Activated gamma-delta T cell treated with anti-CD3 and anti-CD28 coated beads, Interleukin-2, amount 50 U/mL, for 16 hours (primary cell): ENCODE results near the gene COL4A6.

Experiments used
- DNase-seq: peaks from one replicate; pipeline ENCODE4 v3.0.0-alpha.2; 2020; ENCODE audit warnings: low read depth

COL4A6 gene

DNA sequence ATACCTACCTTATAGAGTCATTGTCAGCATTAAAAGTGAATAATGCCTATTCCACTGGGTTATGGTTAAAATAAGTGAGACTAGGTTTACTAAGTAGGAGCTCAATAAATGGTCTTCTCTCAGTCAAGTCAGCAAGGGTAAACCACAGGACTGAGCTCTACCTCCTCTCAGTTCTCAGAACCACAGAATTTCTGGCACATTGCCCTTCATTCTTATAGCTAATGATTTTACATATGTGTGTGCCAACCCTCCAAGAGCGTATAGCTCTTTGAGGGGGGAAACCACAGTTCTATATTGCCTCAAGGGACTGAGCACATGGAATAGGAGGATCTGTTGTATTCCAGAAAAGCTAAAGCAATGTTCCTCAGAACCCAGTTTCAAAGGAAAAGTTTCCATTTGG lies 221.8 kb downstream of the COL4A6 start:
- no peak for DNase-seq

DNA sequence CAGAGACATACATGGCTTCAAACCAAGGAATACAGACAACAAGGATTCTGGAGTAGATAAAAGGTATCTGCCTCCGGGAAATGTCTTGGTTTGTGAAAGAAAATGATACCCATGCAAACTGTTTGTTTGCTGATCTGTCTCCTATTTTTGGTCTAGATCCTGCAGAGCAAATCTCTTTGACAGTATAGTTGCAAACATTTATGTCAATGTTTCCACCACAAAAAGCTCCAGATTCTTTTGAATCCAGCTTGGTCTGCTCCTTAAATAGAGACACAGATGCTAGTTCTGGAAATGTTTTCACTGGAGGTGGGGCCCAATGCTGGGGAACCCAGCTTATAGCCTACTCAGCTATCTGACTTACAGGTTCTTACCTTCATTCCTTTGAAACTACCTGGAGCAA lies 226.9 kb downstream of the COL4A6 start:
- no peak for DNase-seq

DNA sequence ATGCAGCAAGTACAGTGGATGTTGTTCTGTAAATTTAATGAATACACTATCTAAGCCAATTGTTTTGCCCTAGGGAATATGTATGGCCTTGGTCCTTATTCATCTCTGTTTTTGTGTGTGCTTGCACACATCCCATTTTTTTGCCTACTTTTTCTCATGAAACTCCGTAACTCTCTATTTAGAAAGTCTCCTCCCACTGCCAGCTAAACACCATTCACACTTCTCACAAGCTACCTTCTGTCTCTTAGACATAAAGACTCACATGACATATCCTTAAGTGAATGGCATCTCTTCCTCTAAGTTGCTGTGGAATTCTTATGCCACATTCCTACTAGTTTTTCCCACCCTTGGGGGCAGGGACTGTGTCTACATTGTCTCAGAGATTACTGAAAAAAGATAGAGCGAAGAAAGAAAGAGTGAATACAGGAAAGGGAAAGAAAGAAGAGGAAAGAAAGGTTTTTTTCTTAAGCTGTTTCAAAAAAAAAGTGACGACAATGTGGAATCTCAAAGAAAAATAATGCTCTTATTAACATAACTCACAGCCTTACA lies 229.1 kb downstream of the COL4A6 start:
- no peak for DNase-seq

DNA sequence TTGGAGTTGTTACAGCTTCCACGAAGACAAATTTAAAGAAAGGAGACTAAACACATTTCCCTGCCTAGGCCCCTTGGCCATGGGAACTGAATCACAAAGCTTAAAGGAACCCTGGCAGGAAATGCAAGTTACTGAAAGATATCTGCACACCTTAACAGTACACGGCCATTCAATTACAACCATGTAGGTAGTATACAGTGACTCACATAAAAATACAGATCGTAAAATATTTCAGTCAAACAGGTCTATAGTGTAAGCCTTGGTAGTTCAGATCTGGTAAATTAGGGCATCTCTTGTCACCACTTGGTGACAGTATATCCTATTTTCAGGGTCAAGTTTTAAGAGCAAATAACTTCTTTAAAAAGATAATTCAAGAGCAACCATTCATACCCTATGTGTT lies 234.7 kb downstream of the COL4A6 start:
- DNase-seq: no peak

DNA sequence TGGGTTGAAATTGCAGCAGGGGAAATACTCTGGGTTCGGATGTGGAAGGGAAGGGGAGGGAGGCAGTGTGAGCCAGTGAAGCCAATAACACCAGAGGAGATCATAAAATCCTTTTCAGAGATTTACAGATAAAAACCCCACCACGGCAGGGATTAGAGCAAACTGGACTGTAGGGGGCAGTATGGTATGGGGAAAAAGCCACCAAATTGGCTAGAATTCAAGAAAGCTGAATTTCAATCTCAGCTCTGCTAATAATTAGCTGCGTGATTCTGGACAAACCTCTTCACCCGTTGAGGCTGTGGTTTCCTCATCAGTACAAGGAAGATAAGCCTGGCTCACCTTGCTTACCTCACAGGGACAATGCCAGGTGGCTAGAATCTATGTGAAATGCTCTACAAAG lies 238.5 kb downstream of the COL4A6 start:
- no peak for DNase-seq

DNA sequence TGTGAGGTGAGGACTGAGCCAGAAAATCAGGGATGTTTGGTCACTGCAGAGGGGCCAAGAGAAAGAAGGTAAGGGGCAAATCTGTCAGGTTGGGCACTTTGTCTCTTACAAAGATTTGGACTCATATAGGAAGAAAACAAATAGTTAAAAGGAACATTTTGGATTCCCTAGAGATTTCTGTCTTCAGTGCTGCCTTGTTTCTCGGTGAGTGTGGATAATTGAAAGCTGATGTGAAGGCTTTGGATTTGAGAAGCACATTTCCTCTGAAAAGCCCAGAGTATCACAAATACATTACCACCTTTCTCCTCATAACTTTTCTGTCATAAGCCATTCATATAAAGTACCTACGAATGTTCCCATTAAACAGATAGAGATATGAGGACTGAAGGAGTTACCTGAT lies 239.2 kb downstream of the COL4A6 start:
- no peak for DNase-seq

DNA sequence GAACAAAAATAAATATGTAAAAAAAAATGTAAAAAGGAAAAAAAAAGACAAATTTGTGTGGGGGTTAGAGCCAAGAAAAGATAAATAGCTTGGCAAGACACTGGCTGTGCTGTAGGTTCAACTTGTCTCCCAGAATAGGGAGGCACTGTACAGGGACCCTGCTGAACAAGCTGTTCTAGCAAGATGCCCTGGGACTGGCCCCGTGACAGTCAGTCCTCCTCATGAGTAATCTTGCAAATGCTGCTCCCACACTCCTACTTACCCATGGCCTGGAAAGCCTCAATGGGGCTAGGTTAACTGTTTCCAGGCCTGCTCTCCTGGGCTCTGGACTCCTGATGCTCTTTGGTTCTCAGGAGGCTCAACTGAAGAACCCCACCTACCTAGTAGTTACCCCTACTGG lies 239.8 kb downstream of the COL4A6 start:
- no peak for DNase-seq

DNA sequence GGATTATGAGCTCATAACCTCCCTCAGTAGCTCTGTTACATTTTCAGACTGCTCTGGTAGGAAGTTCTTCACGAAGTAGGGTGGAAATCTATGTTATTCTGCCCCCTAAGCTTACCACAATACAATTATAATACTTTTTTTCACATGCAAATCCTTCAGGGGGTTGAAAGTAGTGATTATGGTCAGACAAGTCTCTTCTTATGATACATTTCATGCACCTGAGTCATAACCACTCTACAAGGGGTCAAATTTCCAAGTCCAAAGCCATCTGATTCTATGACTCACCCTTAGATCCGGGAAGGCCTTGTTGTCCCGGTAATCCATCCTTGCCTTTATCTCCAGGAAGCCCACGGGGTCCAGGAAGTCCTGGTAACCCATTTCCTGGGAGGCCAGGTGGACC lies 251.4 kb downstream of the COL4A6 start:
- no peak for DNase-seq

DNA sequence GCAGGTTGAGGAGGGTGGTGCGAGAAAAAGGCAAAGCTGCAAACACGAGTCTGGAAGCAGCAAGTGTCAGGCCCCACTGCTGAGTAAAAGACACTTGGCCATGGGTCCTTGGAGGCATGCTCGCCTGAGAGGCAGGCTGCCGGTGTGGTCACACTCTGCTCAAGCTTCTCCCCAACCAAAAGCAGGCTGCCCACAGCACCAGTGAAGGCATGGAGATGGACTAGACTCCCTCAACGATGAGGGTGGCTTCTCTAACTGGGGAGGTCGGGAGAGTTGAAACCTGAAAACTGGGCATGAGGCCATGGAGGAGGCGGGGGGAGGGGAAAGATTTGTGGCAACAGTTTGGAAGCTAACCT lies 260.1 kb downstream of the COL4A6 start:
- no peak for DNase-seq

DNA sequence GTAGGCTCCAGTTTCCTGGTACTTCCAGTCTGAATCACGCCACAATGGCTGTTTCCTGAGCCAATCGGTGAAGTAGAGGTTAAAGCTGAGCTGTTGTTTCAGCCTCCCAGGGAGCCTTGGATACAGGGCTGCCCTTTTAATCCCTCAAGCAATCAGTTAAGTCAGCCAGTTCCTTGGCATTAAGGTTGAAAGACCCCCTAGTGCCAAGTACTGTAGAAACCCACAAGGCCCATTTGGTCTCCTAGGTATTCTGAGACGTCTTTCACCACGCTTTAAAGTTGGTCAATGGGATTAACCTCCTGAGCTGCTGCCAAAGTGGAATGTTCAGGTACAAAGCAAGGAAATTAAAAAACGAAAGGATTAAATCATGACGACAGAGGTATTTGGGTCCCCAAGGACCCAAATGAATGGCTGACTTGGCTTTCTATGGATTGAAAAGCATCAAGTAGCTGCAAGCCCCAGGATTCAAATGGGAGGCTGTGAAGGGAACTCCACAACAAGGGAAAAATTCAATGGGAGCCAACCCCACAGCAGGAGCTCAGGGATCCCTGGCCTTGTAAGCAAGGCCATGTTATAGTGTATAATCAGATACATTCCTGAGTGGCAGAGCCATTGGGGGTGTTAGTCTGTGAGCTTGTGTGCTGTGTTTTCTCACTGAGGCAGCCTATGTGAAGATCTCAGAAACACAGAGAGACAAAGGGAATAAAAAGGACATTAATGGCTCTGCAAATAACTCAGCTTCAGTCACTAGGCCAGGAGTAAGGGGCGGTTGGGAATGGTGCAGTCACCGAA lies 260.7 kb downstream of the COL4A6 start:
- no peak for DNase-seq

DNA sequence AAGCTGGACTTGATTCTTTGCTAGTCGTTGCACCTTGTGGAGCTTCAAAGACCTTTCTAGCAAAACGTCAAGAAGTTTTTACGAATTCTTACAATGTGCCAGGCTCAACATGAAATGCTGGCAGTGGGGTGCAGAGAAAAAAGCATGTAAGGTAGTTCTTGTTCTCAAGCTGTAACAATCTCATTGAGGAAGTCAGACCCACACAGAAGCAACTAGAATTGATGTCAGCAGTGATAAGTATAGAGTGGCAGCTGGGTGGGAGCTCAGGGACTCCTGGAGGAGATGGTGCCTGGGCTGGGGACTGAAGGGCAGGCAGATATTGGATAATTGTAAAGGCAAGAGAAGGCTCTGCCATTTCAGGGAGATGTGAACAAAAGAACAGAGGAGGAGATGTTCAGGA lies 264.3 kb downstream of the COL4A6 start:
- DNase-seq: no peak

DNA sequence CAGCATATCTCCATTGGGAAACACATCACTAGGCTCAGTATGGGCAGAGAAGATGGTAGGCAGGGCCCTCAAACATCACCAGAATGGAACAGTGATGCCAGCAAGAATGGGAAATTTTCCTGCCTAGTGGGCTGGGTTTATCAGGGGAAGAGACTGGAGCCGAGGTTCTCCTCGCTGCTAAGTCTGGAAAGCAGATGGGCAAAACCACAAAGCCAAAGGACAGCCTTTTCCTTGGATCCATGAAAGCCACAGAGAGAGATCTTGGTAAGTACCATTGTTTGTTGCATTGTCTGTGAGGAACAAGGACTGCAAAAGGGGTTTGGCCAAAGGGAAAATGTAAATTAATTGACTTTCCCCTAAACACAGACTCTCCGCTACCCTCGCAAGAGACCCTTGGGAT lies 266.6 kb downstream of the COL4A6 start:
- no peak for DNase-seq

DNA sequence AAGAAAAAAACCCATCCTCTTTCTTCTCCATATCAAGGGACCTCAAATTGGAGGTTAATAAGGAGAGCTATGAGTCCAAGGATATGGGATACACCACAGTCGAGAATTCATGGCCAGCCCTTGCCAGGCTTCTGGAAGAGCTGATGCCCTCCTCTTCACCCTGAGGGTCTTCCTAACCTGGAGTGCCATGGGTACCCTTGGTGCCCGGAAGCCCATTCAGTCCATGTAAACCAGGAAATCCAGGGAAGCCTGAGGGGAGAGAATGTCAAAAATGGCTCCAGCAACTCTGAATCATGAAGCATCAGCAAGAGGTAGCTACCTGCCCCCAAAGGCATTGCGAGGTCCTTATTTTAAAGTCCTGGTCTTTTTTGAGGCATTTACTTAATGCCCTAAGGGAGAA lies 268.5 kb downstream of the COL4A6 start:
- no peak for DNase-seq

DNA sequence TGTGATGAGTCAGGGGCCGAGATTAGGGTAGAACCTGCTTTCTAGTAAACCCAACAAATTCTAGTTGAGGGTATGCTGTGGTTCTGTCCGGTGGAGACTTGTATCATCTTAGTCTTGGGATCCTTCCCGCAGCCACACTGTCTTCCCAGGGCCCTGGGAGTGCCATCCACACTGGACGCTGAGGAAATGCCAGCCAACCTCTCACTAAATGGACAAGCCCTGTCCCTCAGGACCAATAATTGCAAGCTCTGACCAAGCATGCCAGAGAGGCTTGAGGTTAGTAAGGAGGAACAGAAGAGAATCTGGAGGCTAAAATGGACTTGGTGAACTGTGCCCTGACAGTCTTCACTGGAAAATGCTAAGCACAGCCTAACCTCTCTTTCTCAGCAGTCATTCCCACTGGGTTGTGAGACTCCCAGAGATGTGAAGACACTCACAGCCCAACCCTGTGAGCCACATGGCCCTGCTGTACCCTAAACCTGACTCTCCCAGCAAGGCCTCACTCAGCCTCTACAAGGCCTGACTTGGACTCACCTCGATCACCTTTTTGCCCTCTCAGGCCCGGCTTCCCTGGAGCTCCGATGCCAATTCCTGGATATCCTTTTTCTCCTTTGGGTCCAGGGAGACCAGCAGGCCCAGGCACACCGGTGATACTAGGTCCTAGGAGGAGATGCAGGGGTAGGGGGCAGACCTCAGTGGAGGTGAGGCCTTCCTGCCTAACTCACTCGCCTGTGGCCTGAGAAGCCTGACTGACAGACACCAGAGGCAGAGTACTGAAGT lies 269.1 kb downstream of the COL4A6 start:
- no peak for DNase-seq

DNA sequence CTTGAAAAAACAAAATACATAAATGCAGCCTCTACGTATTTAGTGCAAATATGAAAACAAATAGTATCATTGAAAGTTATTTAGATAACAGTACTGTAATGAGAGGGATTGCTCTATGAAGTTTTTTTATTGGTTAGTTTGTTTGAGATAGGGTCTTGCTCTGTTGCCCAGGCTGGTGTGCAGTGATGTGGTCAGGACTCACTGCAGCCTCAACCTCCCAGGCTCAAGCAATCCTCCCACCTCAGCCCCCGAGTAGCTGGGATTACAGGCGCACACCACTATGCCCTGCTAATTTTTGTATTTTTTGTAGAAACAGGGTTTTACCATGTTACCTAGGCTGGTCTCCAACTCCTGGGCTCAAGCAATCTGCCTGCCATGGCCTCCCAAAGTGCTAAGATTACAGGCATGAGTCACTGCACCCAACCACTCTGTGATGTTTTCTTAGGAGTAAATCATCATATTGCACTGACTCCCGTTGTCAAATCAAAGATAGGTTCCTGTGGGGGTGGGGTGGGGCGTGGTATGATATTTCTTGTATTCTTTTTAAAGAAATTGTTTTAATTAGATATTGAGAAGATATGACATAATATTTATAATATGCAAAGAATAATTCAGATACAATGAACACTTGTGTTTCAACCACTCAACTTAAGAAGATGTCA lies 270.9 kb downstream of the COL4A6 start:
- no peak for DNase-seq

DNA sequence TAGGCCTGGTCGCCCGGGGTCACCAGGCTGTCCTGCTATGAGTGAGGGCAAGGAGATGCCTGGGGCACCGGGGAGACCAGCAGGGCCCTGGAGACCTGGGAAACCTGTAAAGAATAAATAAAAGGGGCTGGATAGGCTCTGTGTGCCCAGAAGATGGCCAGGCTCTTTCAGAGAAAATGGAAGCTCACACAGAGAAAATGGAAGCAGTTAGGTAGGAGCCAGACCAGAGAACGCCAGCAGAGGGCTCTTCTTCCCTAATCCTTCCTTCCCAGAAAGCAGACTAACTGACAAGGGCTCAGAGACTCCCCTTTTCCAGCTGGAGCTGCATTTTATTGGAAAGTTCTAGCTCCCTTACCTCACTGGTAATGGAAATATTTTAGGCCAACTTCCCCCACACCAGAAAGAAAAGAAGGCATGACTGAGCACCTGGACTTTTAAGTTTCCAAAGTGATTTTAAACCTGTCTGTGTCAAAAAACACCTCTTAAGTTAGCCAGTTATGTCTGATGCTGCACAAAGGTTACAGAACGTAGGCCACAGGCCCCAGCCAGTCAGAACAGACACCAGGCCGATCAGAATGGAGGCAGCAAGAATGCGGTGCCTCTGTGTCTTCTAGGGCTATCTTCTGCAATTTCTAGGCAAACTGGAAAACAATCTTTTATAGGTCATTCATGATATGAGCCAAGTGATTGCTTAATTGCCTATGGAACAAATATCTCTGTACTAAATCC lies 272.7 kb downstream of the COL4A6 start:
- DNase-seq: no peak

DNA sequence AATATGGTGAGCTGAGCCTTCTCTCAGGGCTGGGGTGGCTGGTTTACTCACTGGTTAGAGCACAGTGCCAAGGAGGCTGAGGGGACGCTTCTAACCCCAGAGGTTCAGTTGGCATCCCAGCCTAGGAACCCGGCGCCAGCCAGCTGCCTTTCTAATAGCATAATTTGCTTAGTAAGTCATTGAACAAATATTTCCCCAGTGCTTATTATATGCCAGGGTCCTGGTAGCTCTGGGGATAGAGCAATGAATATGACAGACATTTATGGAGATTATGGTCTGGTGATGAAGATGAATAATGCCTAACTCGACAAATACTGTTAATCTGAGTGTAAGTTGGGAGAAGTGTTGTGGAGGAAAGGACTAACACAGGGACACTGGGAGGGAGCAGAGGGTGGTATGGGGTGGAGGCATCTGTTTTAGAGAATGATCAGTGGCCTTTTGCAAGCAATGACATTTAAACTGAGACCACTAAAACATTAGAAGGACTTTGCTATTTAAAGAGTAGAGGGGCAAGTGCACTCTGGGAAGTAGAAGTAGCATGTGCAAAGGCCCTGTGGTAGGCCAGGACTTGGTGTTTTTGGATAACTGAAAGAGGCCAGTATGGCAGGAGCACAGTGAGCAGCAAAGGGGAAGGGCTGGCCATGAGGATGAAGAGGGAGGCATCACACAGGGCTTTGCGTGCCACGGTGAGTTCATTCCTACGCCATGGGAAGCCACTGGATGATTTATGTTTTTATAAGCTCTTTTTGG lies 274.7 kb downstream of the COL4A6 start:
- no peak for DNase-seq

DNA sequence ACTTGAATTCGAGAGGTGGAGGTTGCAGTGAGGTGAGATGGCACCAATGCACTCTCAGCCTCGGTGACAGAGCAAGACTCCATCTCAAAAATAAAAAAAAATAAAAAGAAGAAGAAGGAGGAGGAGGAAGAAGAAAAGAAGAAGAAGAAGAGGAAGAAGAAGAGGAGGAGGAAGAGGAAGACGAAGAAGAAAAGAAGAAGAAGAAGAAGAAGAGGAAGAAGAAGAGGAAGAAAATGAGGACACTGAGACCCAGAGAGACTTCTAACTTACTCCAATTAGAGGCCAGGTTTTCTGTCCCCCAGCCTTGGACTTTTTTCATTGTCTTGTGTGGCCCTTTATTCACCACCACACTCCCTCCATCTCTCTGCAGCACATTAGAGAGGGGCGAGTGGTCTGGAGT lies 276.0 kb downstream of the COL4A6 start:
- DNase-seq: no peak

DNA sequence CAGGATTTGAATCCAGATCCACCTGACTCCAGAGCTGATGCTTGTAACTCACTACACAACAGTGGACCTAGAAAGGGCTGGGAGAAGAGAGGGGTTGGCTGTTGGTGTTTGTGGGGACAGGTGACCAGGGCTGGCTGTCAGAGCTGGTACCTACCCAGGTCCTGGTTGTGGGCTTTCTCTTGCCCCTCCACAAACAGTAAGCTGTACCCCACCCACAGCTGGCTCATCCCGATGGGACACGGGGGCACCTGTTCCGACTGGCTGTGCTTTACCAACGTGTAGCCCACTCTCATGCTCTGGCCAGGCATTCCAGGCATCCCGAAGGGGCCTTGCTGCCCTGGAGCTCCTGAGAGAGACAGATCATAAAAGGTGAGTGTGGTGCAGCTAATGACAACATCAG lies 277.9 kb downstream of the COL4A6 start:
- no peak for DNase-seq

DNA sequence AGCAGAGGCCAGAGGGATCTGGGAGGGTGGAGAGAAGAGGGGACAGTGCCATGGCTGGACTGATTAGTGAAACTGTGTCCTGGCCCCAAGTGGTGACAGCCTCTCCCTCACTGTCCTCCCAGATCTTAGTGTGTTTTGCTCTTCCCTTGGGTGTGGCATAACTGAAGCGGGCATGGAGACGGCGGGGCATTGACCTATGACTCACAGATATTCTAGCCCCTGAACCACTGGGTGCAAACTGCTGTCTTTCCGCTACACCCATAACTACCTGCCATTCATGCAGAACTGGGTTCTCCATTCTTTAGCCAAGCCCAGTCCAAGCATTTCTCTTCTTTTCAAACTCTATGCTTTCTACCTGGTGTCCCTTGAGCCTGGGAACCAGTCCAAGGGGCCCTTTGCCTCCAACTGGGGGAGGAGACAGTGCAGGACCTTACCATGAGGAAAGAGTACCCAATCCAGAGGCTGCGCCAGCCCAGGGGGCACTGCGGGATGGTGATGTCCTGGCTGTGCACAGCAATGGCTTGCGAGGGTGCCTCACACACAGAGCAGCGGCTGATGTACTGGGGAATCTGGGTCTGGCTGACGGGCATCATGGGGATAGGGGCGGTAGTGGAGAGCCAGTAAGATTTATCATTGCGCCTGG lies 279.1 kb downstream of the COL4A6 start:
- DNase-seq: no peak

DNA sequence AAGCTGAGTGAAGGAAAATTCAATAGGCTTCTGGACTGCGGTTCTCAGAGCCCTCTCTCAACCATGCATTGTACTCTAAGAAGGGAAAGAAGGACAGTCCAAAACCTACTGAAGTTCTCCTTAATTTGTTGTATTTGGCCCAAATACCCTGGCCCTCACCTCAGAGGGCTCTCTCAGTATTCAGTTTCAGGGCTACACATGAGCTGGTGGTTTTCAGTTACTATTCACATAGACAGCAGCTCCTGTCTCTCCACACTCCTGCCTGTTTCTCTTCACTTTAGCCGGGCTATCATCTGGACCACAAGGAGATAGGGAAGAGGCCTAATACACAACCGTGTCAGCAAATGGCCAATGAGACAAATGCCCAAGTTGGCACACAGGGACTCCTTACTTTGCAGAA lies 280.6 kb downstream of the COL4A6 start:
- no peak for DNase-seq
